Fibroblast of villous mesenchyme (primary cell): ENCODE results near the gene STAG1. TPM values are rescaled to one million over a fixed set of nuclear protein-coding genes. Genes with fewer than 3 reads are reported as not detected.
"Not testable (repeated sequence)": the region's sequence is repeated elsewhere in the genome, so short reads cannot be mapped to it uniquely, and the experiment has no call there.

Experiments used
- DNase-seq: peaks from one replicate; pipeline ENCODE4 v3.0.0-alpha.2; 2010; ENCODE audit warnings: low read depth
- H3K4me3 ChIP-seq: 2 replicates; pipeline ENCODE4 v1.5.1; 2011; ENCODE audit warnings: low read depth, mild to moderate bottlenecking, low read length
- total RNA-seq: library from RNA; depleted of rRNA; stranded (reverse); fragments of >200 nt; gene quantifications from 2 replicates; pipeline ENCODE4 v1.2.3, GENCODE V29; 2012
- TF ChIP-seq, protein P1 (sequence below): IDR thresholded peaks from 2 replicates; pipeline ENCODE4 v1.5.1; 2012; ENCODE audit warnings: low read depth, mild to moderate bottlenecking, low read length; ENCODE audit not compliant: insufficient read depth

STAG1 gene
- total RNA-seq, 1 donor, result 52.7 TPM

- no peak for DNase-seq
- TF ChIP-seq, protein P1, sequence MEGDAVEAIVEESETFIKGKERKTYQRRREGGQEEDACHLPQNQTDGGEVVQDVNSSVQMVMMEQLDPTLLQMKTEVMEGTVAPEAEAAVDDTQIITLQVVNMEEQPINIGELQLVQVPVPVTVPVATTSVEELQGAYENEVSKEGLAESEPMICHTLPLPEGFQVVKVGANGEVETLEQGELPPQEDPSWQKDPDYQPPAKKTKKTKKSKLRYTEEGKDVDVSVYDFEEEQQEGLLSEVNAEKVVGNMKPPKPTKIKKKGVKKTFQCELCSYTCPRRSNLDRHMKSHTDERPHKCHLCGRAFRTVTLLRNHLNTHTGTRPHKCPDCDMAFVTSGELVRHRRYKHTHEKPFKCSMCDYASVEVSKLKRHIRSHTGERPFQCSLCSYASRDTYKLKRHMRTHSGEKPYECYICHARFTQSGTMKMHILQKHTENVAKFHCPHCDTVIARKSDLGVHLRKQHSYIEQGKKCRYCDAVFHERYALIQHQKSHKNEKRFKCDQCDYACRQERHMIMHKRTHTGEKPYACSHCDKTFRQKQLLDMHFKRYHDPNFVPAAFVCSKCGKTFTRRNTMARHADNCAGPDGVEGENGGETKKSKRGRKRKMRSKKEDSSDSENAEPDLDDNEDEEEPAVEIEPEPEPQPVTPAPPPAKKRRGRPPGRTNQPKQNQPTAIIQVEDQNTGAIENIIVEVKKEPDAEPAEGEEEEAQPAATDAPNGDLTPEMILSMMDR, result no peak
Observed at GRCh38 chr3:136720091-136720490, 32.1 kb downstream of the STAG1 start.

GRCh38 chr3:136716629-136717028, 35.5 kb downstream of the STAG1 start:
- TF ChIP-seq, protein P1, result no peak
- no peak overlapping the region for H3K4me3 ChIP-seq
- no peak for DNase-seq

More at GRCh38 chr3:136720091-136720490, 32.1 kb downstream of the STAG1 start:
- no peak overlapping the region for H3K4me3 ChIP-seq

DNA sequence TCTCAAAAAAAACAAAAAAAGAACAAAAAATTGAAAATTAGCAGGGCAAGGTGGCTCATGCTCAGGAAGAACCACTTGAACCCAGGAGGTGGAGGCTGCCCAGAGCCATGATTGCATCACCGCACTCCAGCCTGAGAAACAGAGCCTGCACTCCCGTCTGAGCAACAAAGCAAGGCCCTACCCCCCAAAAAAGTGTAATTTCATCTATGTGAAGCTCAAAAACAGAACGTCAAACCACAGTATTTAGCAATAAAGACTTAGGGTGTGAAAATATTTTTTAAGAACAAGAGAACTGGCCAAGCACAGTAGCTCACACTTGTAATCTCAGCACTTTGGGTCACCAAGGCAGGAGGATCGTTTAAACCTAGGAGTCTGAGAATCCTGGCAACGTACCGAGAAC, 38.2 kb downstream of the STAG1 start:
- H3K4me3 ChIP-seq, result no peak overlapping the region
- DNase-seq, result no peak
- TF ChIP-seq, protein P1, result no peak

DNA sequence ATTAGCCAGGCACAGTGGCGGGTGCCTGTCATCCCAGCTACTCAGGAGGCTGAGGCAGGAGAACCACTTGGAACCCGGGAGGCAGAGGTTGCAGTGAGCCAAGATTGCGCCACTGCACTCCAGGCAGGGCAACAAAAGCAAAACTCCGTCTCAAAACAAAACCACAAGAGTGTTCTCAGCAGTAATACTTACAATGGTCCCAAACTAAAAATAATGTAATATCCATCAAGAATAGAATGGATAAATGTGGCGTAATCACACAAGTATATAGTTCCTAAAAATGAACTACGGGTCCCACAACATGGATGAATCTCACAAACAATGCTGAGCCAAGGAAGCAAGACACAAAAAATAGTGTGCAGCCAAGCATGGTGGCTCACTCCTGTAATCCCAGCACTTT, 39.2 kb downstream of the STAG1 start:
- TF ChIP-seq, protein P1, result no peak
- DNase-seq, result no peak
- H3K4me3 ChIP-seq, result no peak overlapping the region

DNA sequence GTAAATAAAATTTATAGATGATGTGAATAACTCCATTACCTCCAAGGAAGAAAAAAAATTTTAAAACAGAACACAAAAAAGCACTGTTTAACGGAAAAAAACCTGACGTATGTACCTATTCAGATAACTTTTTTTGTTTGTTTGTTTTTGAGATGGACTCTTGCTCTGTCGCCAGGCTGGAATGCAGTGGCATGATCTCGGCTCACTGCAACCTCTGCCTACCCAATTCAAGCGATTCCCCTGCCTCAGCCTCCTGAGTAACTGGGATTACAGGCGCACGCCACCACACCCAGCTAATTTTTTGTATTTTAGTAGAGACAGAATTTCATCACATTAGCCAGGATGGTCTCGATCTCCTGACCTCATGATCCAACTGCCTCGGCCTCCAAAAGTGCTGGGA, 40.3 kb downstream of the STAG1 start:
- not testable (repeated sequence) for H3K4me3 ChIP-seq

DNA sequence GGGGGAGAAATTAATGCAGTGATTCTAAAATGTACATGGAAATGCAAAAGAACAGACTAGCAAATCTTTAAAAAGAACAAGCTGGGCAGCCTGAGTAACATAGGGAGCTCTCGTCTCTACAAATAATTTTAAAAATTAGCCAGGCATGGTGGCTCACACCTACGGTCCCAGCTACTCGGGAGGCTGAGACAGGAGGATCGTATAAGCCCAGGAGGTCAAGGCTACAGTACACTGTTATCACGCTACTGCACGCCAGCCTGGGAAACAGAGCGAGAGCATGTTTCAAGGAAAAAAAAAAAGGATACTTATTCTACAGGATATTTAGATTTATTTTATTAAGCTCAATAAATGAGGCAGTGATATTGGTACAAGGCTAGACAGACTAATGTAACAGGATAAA, 40.9 kb downstream of the STAG1 start:
- DNase-seq, result no peak
- no peak overlapping the region for H3K4me3 ChIP-seq
- TF ChIP-seq, protein P1, result no peak

More for the DNA sequence above, 40.3 kb downstream of the STAG1 start:
- DNase-seq, result not testable (repeated sequence)

DNA sequence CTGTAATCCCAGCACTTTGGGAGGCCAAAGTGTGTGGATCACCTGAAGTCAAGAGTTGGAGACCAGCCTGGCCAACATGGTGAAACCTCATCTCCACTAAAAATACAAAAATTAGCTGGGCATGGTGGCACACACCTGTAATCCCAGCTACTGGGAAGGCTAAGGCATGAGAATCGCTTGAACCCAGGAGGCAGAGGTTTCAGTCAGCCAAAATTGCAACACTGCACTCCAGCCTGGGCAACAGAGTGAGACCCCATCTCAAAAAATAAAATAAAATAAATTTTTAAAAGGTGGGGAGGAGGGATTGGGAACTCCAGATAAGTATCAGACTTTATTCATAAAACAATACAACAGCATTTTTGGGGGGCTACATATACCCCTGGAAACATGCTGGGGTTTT, 42.4 kb downstream of the STAG1 start:
- DNase-seq, result not testable (repeated sequence)

DNA sequence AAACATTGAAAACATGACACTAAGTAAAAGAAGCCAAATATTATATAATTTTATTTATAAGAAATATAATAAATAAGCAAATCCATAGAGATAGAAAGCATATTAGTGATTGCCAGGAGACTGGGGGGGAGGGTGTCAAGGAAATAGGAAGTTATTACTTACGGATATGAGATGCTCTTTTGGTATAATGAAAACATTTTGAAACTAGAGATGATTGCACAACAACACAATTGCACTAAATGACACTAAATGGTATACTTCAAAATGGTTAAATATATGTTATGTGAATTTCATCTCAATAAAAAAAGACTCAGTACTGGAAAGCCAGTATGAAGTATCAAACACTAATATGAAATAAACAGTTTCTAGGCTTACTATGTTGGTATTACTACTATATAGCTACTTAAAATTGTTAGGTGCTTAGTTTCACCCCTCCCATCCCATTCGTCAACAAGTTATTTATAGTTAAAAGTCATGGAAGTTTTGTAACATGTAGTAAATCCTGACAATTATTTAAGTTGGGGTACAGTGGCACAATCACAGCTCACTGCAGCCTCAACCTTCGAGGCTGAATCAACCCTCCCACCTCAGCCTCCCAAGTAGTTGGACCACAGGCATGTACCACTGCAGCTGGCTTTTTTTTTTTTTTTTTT, 43.7 kb downstream of the STAG1 start:
- H3K4me3 ChIP-seq, result no peak overlapping the region
- DNase-seq, result peak; percentile 32
- TF ChIP-seq, protein P1, result no peak

More for the DNA sequence above, 42.4 kb downstream of the STAG1 start:
- H3K4me3 ChIP-seq, result not testable (repeated sequence)
